ENCODE data around the gene YBX1.
"Not testable (repeated sequence)": the region's sequence is repeated elsewhere in the genome, so short reads cannot be mapped to it uniquely, and the experiment has no call there.

YBX1 gene

DNA sequence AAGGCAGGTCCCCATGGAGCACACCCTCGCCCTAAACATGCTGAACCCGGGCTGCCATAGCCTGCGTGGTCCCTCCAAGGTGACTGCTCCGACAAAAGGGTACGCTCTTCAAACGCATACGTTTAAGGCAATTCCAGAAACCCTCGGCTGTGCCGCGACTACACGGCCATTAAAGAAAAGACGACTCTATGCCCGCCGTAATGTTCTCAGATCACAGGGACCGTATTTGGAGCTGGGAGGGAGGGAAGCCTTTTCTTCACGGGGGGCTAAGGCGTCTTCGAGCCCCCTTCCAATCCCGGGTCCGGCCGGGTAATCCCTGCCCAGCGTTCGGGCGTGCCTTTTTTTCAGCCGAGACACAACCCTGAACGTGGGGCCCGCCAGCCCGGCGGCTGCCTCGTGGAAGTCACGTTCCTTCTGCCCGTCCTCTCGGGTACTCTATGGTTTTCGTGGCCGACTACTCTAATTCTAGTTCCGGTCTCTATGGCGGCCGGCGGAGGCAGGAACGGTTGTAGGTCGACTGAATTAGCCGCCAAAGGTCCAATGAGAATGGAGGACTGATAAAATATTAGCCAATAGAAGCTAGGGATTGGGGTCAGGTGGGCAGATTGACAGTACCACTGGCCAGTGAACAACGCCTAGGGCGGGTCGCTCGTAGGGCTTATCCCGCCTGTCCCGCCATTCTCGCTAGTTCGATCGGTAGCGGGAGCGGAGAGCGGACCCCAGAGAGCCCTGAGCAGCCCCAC lies at the start of gene YBX1:
Gene YBX1 (plus strand): TSS at position 678 of the 743 bp plus-strand sequence. CDS start 148 bp downstream, outside the sequence.
- DNase-seq: peak; percentile 85

DNA sequence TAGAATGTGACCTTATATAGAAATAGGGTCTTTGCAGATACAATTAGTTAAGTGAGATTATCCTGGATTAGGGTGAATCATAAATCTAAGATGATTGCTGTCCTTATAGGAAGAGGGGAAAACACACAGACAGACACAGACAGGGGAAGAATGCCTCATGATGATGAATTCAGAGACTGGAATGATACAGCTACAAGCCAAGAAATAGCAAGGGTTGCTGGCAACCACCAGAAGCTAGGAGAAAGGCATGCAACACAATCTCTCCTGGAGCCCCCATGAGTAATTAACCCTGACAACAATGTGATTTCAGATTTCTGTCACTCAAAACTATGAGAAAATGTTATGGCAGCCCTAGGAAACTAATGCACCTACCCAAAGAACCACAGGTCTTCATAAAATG lies 43.1 kb upstream of the YBX1 start:
- DNase-seq: no peak

- no peak for DNase-seq
These were observed 36.2 kb upstream of the YBX1 start for GRCh38 chr1:42646056-42646455.

DNA sequence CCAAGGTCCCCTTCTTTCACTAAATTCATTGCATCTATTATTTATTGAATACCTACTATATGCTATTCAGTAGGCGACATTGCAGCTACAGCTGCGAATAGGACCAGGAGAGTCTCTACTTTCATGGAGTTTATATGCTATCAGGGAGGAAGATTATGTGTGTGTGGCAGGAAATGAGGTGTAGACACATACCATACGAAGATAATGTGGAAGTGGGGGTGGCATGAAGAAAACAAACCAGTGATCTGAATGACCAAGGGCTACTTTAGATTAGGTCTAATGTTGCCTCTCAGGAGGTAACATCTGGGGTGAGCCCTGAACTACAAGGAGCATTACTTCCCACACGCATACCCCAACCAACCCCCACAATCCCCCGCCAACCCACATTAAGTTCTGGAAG lies 25.0 kb upstream of the YBX1 start:
- DNase-seq: no peak

DNA sequence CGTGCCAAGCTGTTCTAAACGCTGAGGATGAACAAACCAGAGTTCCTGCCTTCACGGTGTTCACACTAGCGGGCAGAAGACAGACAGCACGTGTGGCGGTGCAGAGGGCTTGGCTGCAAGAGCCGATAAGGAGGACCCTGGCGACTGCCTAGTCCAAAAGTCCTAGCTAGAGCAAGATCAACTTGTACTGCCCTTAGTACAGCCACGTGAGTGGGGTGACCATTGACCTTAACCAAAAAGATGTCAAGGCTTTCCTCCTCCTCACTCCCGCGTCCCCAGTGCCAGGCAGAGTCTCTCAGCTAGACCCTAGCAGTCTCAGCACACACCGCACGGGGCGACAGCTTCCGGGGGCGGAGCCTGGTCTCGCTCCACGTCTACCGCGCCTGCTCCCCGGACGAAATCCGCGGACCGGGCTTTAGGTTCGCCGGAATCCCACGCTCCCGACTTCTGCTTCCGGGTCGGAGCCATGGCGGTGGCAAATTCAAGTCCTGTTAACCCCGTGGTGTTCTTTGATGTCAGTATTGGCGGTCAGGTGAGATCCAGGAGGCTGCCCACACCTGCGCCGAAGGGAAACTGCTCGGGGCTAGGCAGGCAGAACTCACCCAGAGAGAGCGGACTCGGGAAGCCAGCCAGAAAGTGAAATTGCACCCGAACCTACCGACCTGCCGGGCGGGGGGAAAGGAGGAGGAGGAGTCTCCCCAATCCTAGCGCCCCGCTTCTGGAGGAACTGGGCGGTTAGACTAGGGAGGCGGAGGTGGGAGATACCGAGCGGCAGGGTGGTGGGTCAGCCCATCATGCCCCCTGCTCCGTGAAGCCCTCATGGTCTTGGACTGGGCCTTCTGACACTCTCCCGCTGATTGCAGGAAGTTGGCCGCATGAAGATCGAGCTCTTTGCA lies 24.0 kb upstream of the YBX1 start, which contains the start of gene PPIH:
Gene PPIH (plus strand): TSS at position 443 of the 896 bp plus-strand sequence. CDS start 24 bp downstream, at position 467.
- DNase-seq: peak; percentile 64

DNA sequence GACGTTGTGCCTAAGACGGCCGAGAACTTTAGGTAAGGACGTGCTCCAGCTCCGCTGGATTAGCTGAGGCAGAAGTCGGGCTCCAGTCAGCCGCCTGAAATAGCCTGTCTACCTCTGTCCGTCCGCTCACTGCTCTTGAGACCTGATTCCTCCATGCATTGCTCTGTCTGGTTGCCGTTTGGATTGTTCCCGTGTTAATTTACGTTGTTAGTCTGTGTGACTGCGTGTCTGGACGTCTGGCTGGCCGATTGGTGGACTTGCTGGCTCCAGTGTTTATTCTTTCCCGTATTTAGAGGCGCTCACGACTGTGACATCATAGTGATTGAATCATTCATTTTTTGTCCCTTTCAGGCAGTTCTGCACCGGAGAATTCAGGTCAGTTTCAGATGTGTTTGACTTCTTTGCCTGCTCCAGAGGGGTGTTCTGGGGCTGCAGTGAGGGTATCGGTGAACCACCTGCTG lies 23.3 kb upstream of the YBX1 start:
- no peak for DNase-seq

DNA sequence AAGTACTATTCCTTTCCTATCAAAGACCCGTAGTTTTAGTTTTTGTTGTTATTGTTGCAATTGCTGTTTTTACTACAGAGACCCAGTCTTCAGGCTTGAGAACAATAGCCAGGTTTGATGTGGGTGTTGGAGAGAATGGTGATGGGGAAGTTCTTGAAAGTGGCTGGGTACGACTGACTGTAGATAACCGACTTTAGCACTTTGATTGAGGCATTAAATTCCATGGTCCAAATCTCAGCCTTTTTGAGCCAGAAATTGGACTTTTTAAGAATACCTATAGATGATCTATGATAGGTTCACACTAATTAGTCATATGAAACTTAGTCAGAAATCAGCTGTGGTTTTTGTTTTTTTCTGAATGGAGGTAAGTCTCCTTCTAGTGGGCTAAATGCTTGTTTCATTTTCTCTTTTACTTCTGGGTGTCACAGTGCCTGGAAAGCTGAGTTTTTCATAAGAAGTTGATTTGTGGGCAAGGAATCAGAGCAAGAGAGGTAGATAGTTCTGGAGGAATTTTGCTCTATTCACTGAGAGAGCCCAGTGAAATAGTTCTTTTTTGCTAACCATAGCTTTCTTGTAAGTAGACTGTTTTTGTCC lies 21.2 kb upstream of the YBX1 start:
- no peak for DNase-seq

DNA sequence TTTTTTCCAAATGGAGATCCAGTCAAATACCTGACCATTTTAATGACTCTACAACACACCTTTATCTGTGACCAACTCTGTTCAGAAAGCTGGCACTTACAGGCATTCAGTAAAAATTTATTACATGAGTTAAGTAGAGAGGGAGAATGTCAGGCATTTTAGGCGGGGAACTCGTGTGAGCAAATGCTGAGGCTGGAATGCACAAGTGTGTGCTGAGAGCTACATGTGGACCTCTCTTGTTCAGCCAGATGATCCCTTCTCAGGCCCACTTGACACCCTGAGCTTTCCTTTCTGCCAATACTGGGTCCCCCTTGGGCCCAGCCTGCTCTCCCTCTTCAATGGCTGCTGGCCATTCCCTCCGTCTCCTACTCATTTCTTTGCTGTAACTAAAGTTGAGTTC lies 12.3 kb upstream of the YBX1 start:
- no peak for DNase-seq

DNA sequence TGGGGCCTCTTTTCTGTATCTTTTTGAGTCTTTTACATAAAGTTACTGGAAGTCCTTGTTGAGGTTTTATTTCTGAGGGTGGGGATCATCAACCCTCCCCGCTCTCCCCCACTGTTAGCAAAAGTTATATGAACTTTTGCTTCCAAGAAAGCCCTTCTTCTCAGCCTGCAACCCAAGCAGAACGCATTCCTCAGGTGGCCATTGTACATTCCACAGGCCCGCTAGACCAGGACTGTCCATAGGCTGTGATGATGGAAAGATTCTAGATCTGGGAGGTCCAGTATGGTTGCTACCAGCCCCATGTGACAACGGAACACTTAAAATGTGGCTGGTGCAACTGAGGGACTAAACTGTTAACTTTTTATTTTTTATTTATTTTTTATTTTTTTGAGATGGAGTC lies 11.8 kb upstream of the YBX1 start:
- no peak for DNase-seq

DNA sequence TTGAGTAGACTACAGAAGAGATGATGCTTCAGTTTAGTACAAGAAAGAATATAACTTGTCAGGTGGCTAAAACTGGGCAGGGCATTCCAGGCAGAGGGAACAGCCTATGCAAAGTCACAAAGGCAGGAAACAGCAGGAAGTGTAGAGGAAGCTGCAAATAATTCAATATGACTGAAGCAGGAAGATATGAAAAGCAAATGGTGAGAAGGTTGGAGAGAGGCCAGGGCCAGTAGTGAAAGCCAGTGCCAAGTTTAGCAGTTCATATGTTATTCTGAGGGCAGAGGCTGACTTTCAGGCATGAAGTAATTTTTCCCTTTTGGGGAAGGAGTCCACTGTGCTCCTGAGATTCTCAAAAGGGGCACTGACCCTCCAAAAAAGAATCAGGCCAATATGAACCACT lies 8.0 kb upstream of the YBX1 start:
- DNase-seq: no peak

GRCh38 chr1:42674682-42675081 lies 7.5 kb upstream of the YBX1 start:
- no peak for DNase-seq

GRCh38 chr1:42675467-42675866 lies 6.8 kb upstream of the YBX1 start:
- DNase-seq: no peak

GRCh38 chr1:42676534-42677087 lies 5.6 kb upstream of the YBX1 start:
- DNase-seq: no peak

DNA sequence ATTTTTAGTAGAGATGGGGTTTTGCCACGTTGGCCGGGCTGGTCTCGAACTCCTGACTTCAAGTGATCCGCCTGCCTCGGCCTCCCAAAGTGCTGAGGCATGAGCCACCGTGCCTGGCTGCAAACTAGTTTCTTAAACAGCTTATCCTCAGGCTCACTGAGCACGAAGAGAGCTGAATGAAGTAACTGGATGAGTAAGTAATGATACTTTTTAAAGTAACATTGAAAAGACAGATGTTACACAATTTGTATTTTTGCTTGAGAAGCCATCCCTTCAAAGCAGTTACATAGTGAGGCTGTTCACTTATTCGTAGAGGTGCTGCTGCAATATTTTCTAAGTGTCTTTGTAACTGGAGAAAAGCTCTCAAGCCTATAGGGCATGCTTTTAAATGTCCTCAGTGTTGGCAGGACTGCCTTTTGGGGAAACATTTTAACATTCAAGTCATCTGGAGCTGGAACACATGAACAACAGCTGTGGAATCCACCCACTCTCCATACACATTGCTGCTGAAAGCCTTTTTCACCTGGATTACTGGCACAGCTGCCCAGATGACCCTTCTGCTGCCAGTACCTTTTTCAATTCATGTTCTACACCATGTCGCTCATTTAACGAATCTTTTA lies 2.7 kb upstream of the YBX1 start:
- no peak for DNase-seq

- DNase-seq: no peak
These were observed 2.2 kb upstream of the YBX1 start for GRCh38 chr1:42680055-42680454.

DNA sequence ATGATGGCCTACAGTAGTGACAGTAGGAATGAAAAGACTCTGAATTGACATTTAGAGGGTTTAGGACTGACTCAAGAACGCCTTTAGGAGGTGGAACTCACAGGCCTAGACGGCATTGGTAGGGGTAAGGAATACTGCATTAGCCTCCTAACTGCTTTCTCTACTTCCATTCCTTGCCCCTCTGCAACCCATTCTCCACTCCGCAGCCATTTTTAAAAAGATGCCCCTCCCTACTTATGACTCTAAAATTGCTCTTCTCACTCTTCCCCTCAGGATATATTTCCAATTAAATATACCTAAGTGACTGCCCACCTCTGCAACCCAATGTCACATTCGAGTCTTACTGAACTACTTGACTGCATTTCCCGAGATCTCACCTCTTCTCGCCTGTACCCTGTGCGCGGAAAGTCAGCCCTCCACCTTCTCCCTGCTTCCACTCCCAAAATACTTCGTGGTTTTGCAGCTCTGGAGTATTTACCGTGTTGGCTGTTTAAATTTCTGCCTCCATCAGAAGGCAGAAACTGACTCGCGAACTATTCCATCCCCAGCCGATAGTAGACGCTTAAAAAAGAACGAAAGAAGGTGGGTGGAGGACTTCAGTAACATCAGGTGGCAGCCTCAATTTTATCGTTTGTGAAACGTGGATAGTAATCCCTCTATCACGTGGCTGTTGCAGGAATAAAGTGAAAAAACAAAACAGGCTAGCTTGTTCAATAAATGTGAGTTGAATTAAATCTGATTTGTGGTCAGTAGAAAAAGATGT lies 1.1 kb upstream of the YBX1 start:
- no peak for DNase-seq

DNA sequence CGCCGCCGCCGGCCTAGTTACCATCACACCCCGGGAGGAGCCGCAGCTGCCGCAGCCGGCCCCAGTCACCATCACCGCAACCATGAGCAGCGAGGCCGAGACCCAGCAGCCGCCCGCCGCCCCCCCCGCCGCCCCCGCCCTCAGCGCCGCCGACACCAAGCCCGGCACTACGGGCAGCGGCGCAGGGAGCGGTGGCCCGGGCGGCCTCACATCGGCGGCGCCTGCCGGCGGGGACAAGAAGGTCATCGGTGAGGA lies 193 bp downstream of the YBX1 start:
- not testable (repeated sequence) for DNase-seq

DNA sequence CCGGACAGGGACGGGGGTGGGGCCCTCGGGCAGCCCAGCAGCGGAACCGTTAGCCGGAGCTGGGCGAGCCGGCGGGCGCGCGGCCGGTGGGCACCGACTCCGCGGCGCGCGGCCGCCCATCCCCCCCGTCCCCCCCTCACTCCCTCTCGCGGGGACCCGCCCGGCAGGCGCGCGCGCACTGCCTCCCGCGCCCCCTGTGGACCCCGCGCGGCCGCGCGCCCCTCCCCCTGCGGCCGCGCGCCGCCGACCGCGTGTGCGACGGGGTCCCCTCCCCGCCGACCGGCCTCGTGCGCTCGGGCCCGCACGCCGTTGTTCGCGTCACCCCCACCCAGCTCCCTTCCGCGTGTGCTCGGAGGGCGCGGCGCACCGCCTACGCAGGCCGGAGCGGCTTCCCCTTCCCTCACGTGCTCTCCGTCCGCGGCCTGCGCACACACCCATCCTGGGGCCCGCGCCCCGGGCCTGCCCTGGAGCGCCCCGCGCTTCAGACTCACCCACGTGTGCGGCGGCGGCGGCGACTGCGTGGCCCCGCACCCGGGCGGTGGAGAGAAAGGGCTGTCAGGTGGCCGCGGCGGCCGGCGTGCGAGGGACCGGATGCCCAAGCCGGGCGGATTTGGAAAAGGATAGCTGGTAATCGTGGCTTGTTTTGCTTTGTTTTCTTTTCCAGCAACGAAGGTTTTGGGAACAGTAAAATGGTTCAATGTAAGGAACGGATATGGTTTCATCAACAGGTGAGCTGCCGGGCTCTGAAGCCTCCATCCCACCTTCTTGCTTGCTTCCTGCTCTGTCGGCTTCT lies 717 bp downstream of the YBX1 start:
- no peak for DNase-seq

DNA sequence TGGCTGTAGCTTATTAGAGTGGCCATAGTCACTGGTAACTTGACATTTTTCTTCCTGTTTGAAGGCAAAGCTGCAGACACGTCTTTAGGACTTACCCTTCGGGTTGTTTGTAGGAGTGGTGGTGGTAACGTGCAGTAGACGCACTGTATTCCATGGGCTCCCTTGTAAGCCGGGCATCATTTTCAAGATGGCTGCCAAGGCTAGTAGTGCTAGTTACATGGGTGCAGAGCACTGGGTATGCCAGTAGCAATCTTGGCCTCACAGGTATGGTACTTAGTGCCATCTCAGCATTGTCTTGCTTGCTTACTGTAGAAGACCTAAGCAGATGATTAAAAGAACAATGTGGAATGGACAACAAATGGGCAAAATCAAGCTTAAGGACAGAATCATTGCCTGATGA lies 1.9 kb downstream of the YBX1 start:
- DNase-seq: no peak

GRCh38 chr1:42686418-42686817 lies 4.2 kb downstream of the YBX1 start:
- no peak for DNase-seq

GRCh38 chr1:42689912-42690311 lies 7.7 kb downstream of the YBX1 start:
- DNase-seq: no peak

All from NCI-H524 treated with DMSO at 0.1 percent for 48 hours (cell line).